Esophagus squamous epithelium (tissue), 4 donors: ENCODE results near the gene BCL7B.

Experiments used
- CTCF ChIP-seq, 6 experiments: fragments of 450-650 bp in 4 of 6; fragments of 200-600 bp in 2 of 6; sonication (generic) in 2 of 6; IDR thresholded peaks; one replicate each; pipeline ENCODE4 v1.5.1; 2016 to 2019; ENCODE audit warnings: antibody characterized with exemption in 6 of 6, mild to moderate bottlenecking in 4 of 6, moderate library complexity in 4 of 6
- POLR2A ChIP-seq, 4 donors: fragments of 450-650 bp; IDR thresholded peaks; one replicate each; pipeline ENCODE4 v1.6.1; 2017; ENCODE audit warnings: antibody characterized with exemption in 4 of 4, mild to moderate bottlenecking in 4 of 4, moderate library complexity in 3 of 4

GRCh38 chr7:73567140-73567539, 9.7 kb upstream of the BCL7B start:
- TF ChIP-seq POLR2A (IDR thresholded peaks at IDR 0.05) (no peak), CTCF (IDR thresholded peaks at IDR 0.05) (no peak)
